ENCODE results near the gene CARD14.
A peak's percentile ranks its signal among the peaks of the same experiment; 100 is the strongest.
"Not testable (repeated sequence)": the region's sequence is repeated elsewhere in the genome, so short reads cannot be mapped to it uniquely, and the experiment has no call there.

Gene CARD14

DNA sequence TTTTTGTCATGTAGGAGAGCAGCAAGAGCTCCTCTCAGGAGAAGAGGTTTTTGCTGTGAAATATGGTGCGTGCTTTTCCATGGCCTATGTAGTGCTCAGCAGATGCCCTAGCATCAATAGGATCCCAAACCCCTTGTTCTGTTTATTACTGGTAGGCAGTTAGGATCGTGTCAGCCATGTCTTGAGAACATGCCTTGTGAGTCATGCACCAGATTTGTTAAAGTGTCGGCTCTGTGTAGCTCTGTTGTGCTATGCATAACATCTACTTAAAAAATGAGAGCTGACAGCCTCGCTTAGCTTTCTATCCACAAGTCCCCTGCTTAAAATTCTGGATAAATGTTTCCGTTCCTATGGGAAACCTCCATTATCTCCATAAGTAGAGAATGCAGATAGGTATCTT, 18.5 kb upstream of the CARD14 start:
- peak; percentile 62 for DNase-seq (ENCODE audit: low read depth)

DNA sequence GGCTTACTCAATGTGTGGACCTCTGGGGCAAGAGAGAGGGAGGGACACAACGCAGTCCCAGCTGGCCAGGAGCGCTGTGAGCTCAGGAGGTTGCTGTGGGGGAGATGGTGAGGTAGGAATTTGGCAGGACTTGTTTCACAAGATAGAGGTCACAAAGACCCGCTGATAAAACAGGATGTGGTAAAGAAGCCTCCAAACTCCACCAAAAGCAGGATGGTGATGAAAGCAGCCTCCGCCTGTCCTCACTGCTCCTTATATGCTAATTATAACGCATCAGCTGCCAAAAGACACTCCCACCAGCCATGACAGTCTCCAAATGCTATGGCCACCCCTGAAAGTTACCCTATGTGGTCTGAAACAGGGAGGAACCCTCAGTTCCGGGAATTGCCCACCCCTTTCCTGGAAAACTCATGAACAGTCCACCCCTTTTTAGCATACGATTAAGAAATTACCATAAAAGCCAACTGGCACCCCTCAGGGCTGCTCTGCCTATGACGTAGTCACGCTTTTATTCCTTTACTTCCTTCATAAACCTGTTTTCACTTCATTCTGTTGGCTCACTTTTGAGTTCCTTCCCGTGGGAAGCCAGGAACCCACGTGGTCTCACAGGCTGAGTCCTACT, 17.6 kb upstream of the CARD14 start:
- peak; percentile 34 for DNase-seq (ENCODE audit: low read depth)

DNA sequence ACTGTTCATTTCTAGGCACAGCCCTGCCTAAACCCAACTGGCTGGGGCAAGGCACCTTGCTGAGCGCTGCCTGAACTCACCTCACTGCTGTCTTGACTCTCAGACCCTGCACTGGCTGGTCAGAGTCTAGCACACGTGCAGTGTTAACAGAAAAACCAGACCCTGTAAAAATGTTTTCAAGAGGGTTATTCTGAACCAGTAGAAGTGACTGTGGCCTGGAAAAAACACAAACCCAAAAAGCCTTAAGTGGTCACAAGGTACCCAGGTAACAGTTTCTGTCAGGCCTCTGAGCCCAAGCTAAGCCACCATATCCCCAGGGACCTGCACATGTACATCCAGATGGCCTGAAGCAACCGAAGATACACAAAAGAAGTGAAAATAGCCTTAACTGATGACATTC, 16.8 kb upstream of the CARD14 start:
- DNase-seq (ENCODE audit: low read depth), result no peak

DNA sequence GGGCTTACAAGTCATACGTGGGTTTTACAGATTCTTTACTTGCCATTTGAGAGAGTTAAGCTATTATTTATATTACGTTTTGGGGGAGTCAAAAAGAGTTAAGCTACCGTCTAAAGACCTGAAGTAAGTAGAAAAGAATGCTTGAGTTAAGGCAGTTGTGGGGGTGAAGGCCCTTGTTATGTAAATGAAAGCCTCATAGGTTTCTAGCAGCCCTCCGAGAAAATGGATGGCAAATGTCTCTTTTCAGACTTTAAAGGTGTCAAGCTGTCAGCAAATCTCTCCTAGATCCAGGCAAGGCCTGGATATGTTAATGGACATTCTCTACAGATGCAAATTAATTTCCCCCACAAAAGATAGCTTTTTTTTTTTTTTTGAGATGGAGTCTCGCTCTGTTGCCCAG, 15.7 kb upstream of the CARD14 start:
- DNase-seq (ENCODE audit: low read depth), result no peak

DNA sequence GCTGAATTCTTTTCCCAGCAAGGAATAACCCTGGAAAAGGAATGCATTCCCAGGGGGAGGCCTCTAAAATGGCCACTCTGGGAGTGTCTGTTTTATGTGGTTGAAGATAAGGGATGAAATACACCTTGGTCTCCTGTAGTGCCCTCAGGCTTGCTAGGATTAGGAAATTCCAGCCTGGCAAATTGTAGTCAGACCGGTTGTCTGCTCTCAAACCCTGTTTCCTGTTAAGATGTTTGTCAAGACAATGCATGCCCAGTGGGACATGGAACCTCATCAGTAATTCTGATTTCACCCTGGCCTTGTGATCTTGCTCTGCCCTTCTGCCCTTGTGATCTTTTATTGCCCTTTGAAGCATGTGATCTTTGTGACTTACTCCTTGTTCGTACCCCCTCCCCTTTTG, 14.2 kb upstream of the CARD14 start:
- DNase-seq (ENCODE audit: low read depth), result not testable (repeated sequence)

DNA sequence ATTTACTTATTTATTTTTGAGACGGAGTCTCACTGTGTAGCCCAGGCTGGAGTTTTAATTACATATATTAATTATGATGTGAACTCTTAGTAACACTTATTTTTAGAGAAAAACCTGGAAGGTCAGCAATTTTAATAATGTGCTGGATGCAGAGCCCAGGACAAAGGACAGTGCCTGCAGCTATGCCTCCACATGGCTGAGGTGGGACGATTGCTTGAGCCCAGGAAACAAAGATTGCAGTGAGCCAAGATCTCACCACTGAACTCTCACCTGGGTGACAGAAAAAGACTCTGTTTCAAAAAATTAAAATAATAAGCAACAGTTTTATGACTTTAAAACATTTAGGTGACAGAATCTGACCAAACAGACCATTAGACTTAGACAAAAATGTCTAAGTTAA, 11.0 kb upstream of the CARD14 start:
- DNase-seq (ENCODE audit: low read depth), result no peak

DNA sequence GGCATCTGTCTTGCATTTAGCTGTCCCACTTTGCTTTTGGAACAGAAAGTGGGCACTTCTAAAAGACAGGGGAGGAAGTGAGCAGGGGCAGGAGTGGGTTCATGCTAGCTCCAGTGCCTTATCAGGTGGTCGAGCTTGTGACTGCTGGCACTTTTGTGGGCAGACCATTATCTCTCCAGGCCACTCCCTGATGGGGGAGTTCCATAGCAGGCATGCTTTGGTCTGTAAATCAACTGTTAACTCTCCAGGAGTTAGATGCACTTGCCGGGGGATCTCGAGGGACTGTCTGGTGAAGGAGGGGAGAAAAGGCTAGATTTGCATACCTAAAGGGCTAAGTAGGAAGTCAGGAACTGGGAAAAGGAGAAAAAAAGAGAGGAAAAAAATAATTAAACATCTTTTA, 9.3 kb upstream of the CARD14 start:
- no peak for DNase-seq (ENCODE audit: low read depth)

GRCh38 chr17:80163336-80163735, 6.5 kb upstream of the CARD14 start:
- DNase-seq (ENCODE audit: low read depth), result no peak

DNA sequence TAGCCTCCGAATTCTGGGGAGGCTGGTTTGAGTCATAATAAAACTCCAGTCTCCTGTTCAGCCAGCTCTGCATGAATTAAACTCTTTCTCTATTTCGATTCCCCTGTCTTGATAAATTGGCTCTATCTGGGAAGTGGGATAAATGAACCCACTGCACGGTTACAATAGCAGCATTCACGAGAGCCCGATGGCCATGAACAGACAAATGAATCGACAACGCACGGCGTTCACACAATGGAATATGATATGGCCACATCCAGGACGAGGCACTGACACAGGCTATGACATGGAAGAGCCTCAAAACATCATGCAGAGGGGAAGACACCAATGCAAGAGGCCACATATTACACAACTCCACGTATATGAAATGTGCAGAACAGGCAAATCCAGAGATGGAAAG, 5.6 kb upstream of the CARD14 start:
- no peak for DNase-seq (ENCODE audit: low read depth)

DNA sequence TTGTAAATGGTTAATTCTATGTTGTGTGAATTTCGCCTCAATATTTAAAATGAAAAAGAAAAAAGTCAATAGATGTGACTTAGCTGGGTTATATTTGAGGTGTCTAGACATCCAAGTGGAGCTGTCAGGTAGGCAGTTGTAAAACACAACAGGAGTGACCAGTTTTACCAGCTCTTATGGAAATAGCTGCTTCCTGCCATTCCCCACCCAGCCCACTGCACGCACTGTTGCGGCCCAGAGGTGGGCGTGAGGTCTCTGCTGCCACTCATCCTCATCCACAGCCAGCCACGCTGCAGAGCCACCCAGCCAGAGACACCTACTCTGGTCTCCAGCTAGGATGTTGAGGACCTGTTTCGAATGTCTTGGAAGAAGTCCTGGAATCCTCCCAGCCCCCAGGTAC, 3.4 kb upstream of the CARD14 start:
- no peak for DNase-seq (ENCODE audit: low read depth)

DNA sequence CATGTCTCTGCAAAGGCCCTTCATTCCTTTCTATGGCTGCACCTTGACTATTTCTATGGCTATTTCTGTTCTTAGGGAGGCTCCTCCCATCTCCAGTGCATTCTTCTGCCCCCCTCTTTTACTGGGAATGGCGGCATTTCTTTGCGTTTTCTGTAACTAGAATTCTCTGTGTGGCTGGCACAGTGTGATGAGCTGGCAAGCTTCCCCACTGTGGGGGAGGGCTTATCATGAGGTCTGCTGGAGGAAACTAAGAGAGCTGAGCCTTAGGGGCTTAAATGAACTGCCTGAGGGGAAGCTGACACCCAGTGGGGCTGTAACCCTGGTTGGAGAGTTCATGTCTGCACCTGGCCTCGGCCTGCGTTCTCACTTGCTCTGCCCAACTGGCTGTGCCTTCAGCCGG, 1.5 kb upstream of the CARD14 start:
- DNase-seq (ENCODE audit: low read depth), result no peak

- DNase-seq (ENCODE audit: low read depth), result no peak
Observed at GRCh38 chr17:80169107-80169506, 723 bp upstream of the CARD14 start.

- no peak for DNase-seq (ENCODE audit: low read depth)
Observed at GRCh38 chr17:80171681-80172080, 1.9 kb downstream of the CARD14 start.

DNA sequence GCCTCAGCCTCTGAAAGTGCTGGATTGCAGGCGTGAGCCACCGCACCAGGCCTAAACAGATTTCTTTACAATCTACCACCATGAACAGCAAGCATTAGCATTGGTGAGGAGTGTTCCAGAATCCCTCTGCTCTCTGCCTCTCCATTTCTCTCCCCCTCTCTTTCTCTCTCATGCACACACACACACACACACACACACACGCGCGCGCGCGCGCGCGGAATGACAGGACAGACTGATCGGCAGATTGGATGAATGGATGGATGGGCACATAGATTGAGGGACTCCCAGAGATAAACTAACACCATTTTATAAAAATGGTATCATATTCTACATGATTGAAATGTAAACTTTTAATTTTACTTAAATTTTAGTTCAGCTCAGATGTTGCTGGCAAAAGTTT, 3.3 kb downstream of the CARD14 start:
- DNase-seq (ENCODE audit: low read depth), result no peak

DNA sequence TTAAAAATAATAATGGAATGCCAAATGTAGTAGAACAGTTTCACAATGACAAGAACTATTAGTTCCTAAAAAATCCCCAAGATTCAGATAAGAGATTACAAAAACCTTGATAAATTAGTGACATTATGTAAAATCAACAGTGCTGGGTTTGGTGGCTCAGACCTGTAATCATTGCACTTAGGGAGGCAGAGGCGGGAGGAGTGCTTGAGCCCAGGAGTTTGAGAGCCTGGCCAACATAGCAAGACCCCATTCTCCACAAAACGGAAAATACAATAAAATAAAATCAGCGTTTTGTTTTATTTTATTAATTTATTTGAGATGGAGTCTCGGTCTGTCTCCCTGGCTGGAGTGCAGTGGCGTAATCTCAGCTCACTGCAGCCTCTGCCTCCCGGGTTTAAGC, 4.1 kb downstream of the CARD14 start:
- no peak for DNase-seq (ENCODE audit: low read depth)

DNA sequence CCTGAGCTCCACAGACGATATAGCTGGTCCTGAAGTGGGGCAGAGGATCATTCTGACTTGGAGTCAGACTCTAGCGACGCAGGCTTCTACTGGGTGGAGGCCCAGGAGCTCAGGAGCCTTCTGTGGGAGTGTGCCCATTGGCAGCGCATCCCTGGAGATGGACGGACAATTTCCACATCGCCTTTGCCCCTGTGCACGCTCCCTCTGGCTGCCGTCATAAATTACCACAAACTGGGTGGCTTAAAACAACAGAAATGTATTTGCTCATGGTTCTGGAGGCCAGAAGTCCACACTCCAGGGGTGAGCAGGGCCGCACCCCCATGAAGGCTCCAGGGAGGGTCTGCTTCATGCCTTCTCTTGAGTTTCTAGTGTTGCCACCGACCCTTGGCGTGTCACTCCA, 6.9 kb downstream of the CARD14 start:
- DNase-seq (ENCODE audit: low read depth), result no peak

GRCh38 chr17:80177986-80178595, 8.3 kb downstream of the CARD14 start:
- DNase-seq (ENCODE audit: low read depth), result no peak

DNA sequence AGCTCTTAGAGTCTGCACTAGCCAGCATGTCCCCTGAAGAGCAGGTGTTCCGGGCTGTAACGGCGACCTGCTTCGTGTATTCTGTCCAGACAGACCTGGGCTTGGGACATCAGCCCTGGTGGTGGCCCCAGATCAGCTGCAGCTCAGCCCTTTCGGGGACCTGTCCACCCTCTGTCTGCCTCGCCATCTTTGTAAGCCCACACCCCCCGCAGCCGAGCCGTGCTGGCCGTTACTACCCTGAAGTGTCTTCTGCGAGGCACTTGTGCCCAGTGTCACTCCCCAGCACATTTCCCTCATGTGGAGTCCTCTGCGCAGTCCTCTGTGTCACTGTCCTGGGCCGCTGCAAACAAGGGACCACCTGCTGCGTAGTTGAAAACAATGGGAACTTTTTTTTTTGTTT, 10.4 kb downstream of the CARD14 start:
- no peak for DNase-seq (ENCODE audit: low read depth)

DNA sequence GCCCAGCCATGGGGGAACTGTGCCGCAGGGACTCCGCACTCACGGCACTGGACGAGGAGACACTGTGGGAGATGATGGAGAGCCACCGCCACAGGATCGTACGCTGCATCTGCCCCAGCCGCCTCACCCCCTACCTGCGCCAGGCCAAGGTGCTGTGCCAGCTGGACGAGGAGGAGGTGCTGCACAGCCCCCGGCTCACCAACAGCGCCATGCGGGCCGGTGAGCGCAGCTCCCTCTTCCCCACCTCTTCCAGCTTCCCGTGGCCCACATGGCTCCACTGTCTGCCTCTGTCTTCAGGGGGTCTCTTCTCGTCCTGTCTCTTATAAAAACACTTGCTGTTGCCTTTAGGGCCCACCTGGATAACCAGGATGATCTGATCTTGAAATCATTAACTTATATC, 11.6 kb downstream of the CARD14 start:
- no peak for DNase-seq (ENCODE audit: low read depth)

DNA sequence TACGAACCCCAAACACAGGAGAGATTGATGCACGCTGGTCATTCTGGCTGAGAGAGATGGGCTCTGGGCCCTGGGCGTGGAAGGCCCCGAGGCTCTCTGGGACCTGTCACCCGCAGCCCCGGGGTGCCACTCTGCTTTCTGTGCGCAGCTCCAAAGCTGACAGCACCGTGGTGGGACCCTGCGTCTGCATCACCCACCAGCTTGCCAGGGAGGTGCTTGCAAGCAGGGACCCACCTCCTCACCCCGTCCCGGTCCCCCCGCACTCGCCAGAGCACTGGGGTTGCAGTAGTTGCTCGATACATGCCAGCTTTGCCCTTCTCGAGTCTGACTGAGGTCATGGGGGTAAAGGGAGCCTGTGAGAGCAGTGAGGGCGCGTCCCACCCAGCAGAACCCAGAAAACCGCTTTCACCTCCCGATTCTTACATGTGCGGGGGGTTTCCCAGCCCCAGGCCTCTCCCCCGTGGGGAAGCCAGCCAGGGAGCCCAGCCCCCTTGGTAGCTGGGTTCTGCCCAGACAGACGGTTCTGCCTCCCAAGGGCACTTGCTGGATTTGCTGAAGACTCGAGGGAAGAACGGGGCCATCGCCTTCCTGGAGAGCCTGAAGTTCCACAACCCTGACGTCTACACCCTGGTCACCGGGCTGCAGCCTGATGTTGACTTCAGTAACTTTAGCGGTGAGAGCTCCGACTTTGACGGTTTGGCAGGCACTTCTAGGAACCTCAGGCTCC, 12.5 kb downstream of the CARD14 start:
- DNase-seq (ENCODE audit: low read depth), result no peak

DNA sequence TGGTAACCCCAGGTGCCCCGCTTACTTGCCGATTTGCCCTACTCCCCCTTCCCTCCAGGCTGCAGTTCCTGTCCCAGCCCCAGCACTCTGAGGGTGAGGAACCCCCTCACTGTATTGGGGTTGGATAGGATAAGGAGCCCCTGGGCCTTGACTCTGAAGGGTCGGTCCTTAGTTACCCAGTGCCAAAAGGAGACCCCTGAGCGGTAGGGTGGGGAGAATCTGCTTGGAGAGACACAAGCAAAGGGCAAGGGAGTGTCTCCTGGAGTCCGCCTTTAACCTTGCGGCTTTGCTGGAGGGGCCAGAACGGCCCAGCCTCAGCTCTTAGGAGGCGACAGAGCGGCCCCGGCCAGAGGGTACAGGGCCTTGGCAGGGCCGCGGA, 13.0 kb downstream of the CARD14 start:
- no peak for DNase-seq (ENCODE audit: low read depth)

GRCh38 chr17:80183581-80184422, 14.0 kb downstream of the CARD14 start:
- no peak for DNase-seq (ENCODE audit: low read depth)

DNA sequence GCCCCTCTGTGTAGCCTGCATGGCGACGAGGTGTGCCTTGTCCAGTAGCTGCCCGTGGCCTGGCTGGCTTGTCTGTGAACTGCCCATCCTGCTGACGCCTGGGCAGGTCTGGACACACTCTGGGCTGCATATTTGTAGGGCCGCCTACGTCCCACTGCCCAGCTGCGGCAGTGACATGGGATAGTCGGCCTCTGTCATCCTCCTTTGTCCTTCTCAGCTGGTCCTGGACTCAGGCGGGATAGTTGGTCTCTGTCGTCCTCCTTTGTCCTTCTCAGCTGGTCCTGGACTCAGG, 14.5 kb downstream of the CARD14 start:
- no peak for DNase-seq (ENCODE audit: low read depth)
